ENCODE data around the gene GALNT13. TPM values are rescaled to one million over a fixed set of nuclear protein-coding genes. Genes with fewer than 3 reads are reported as not detected.

Gene GALNT13
- total RNA-seq, 1 donor from 2014 or later = 2.0 TPM

DNA sequence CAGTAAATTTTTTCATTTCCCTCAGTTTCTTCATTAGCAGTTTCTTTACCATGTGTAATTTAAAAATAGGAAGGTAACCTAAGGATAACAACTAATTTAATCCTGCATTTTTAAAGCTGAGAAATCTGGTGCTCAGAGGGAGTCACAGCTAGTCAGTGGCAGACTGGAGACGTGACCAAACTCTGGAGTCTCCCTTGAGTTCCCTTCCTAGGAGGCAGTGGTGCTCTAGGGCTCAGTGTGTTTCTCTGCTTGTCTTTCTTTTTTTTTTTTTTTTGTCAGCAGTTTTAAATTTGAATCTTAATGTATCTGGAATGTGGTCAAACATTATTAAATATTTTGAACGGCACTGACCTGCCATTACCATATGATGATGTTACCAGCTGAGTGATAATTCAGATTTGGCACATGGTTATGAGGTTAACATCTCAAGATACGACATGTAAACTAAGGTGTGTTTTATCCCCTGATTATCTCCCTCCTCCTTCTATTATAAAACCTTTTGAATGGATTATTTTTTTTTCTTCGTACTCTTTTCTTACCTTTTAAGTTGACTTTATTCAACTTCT is 226.2 kb downstream of the GALNT13 start:
- H3K4me1 ChIP-seq (ENCODE audit: insufficient read depth, low read length) = no peaks in the 10 kb centered on the region
- DNase-seq (ENCODE audit: low read depth) = no peak
- no peak overlapping the region for H3K4me3 ChIP-seq (ENCODE audit: insufficient read depth, low read depth, low read length)
- H3K4me3 Mint-ChIP-seq (ENCODE audit: unreplicated experiment) = no peak overlapping the region
- FAIRE-seq = no peak
- H4K20me1 ChIP-seq (ENCODE audit: insufficient read depth, low read length) = no peaks in the 10 kb centered on the region
- H3K4me1 Mint-ChIP-seq (ENCODE audit: low read depth, unreplicated experiment) = no peaks in the 10 kb centered on the region
- H3K27ac Mint-ChIP-seq (ENCODE audit: unreplicated experiment) = no peak overlapping the region
- no peak overlapping the region for H3K9ac ChIP-seq (ENCODE audit: low read length)
- H2AFZ ChIP-seq (ENCODE audit: low read depth, low read length) = no peak overlapping the region
- H3K9me3 Mint-ChIP-seq (ENCODE audit: unreplicated experiment) = no peaks in the 10 kb centered on the region
- H3K27me3 ChIP-seq (ENCODE audit: insufficient read depth, low read length) = no peaks in the 10 kb centered on the region
- H3K9me3 ChIP-seq (ENCODE audit: insufficient read depth, low read depth, low read length) = no peaks in the 10 kb centered on the region
- no peaks in the 10 kb centered on the region for H3K27me3 Mint-ChIP-seq (ENCODE audit: low read depth, unreplicated experiment)
- H3K27ac ChIP-seq (ENCODE audit: low read depth, low read length) = no peak overlapping the region
- no peaks in the 10 kb centered on the region for H3K79me2 ChIP-seq (ENCODE audit: insufficient read depth, low read length)
- no peak overlapping the region for H3K4me2 ChIP-seq (ENCODE audit: low read length)
- TF ChIP-seq EZH2 (IDR thresholded peaks at IDR 0.05; ENCODE audit: insufficient read depth, low read length) (no peak), CTCF (IDR thresholded peaks at IDR 0.05; ENCODE audit: insufficient read depth, low read depth, low read length) (no peak)
- H3K36me3 ChIP-seq (ENCODE audit: insufficient read depth, low read length) = no peaks in the 10 kb centered on the region
- H3K36me3 Mint-ChIP-seq (ENCODE audit: low read depth, unreplicated experiment) = no peaks in the 10 kb centered on the region

- H3K4me3 Mint-ChIP-seq (ENCODE audit: unreplicated experiment) = no peak overlapping the region
- no peak for FAIRE-seq
Observed at GRCh38 chr2:154120706-154121105, 249.0 kb downstream of the GALNT13 start.

More at GRCh38 chr2:154120706-154121105, 249.0 kb downstream of the GALNT13 start:
- DNase-seq (ENCODE audit: low read depth) = no peak
- Mint-ChIP-seq H3K27me3 (ENCODE audit: low read depth, unreplicated experiment) (no peaks in the 10 kb centered on the region), H3K27ac (ENCODE audit: unreplicated experiment) (no peak overlapping the region), H3K4me1 (ENCODE audit: low read depth, unreplicated experiment) (no peaks in the 10 kb centered on the region), H3K36me3 (ENCODE audit: low read depth, unreplicated experiment) (peaks cover 3% of the 10 kb centered on the region), H3K9me3 (ENCODE audit: unreplicated experiment) (peaks cover 5% of the 10 kb centered on the region)
- H2AFZ ChIP-seq (ENCODE audit: low read depth, low read length) = no peak overlapping the region
- H3K9ac ChIP-seq (ENCODE audit: low read length) = no peak overlapping the region
- no peak overlapping the region for H3K27ac ChIP-seq (ENCODE audit: low read depth, low read length)
- H3K4me1 ChIP-seq (ENCODE audit: insufficient read depth, low read length) = no peaks in the 10 kb centered on the region
- TF ChIP-seq EZH2 (IDR thresholded peaks at IDR 0.05; ENCODE audit: insufficient read depth, low read length) (no peak), CTCF (IDR thresholded peaks at IDR 0.05; ENCODE audit: insufficient read depth, low read depth, low read length) (no peak)
- no peaks in the 10 kb centered on the region for H4K20me1 ChIP-seq (ENCODE audit: insufficient read depth, low read length)
- H3K36me3 ChIP-seq (ENCODE audit: insufficient read depth, low read length) = no peaks in the 10 kb centered on the region
- H3K27me3 ChIP-seq (ENCODE audit: insufficient read depth, low read length) = no peaks in the 10 kb centered on the region
- H3K4me2 ChIP-seq (ENCODE audit: low read length) = no peak overlapping the region
- H3K79me2 ChIP-seq (ENCODE audit: insufficient read depth, low read length) = no peaks in the 10 kb centered on the region
- no peak overlapping the region for H3K4me3 ChIP-seq (ENCODE audit: insufficient read depth, low read depth, low read length)
- peaks cover 3% of the 10 kb centered on the region for H3K9me3 ChIP-seq (ENCODE audit: insufficient read depth, low read depth, low read length)
